ENCODE measurements around the gene PRKG1. TPM values are rescaled to one million over a fixed set of nuclear protein-coding genes. Genes with fewer than 3 reads are reported as not detected.

PRKG1 gene
- total and polyA plus RNA-seq, 4 donors, result 0.46 to 5.1 (median 1.5) TPM

DNA sequence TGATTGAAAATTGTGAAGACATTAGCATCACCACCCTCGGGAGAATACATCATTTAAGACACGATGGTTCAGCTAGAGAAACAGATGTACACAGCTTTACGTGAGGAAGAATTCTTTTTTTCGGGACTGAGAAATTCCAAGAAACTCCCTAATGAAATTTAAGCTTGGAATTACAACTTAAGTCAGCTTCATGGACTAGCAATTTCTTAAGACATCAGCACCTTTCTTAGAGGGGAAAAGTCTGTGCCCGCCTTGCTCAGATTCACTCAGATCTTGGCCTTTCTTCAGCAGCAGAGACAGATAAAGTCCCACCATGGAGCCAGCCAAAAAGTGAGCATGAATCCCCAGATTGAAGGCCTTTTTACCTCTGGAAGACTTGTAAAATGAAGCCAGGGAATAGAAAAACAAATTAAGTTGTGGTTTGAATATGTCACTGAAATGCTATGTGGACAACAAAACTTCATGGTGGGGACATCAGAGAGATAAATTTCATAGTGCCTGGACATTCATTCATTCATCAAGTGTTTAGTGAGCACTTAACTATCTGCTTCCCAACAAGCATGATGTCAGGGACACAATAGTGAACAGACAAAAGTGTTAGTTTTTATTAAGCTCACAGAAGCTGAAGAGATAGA lies 32.1 kb downstream of the PRKG1 start:
- Histone ChIP-seq H3K27ac (ENCODE audit: low read depth in 1 of 2, low read length in 2 of 2) (no peak overlapping the region), H3K4me1 (ENCODE audit: control insufficient read depth in 4 of 4, insufficient read depth in 4 of 4, low read length in 3 of 4) (no peaks in the 10 kb centered on the region), H3K4me3 (ENCODE audit: low read depth in 1 of 3, low read length in 3 of 3) (no peak overlapping the region), H3K27me3 (ENCODE audit: control insufficient read depth in 4 of 4, insufficient read depth in 4 of 4, low read length in 3 of 4) (peaks cover 0 to 3% (median 0%) of the 10 kb centered on the region in 4 donors), H3K9ac (ENCODE audit: low read depth in 1 of 2, low read length in 2 of 2) (no peak overlapping the region), H3K36me3 (ENCODE audit: control insufficient read depth in 4 of 4, insufficient read depth in 3 of 4, low read depth in 1 of 4, low read length in 3 of 4) (no peaks in the 10 kb centered on the region), H3K9me3 (ENCODE audit: control insufficient read depth in 4 of 4, low read length in 3 of 4) (no peaks in the 10 kb centered on the region)
- no peak for TF ChIP-seq FOXA1 (IDR thresholded peaks at IDR 0.05)
- no peak for TF ChIP-seq FOXA2 (IDR thresholded peaks at IDR 0.05)
- TF ChIP-seq HNF4G (IDR thresholded peaks at IDR 0.05), result no peak
- no peak for TF ChIP-seq RAD21 (IDR thresholded peaks at IDR 0.05)
- TF ChIP-seq TAF1 (conservative IDR thresholded peaks at IDR 0.05), result no peak
- TF ChIP-seq, protein P1, sequence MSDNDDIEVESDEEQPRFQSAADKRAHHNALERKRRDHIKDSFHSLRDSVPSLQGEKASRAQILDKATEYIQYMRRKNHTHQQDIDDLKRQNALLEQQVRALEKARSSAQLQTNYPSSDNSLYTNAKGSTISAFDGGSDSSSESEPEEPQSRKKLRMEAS (IDR thresholded peaks at IDR 0.05), result no peak
- TF ChIP-seq, protein P2, sequence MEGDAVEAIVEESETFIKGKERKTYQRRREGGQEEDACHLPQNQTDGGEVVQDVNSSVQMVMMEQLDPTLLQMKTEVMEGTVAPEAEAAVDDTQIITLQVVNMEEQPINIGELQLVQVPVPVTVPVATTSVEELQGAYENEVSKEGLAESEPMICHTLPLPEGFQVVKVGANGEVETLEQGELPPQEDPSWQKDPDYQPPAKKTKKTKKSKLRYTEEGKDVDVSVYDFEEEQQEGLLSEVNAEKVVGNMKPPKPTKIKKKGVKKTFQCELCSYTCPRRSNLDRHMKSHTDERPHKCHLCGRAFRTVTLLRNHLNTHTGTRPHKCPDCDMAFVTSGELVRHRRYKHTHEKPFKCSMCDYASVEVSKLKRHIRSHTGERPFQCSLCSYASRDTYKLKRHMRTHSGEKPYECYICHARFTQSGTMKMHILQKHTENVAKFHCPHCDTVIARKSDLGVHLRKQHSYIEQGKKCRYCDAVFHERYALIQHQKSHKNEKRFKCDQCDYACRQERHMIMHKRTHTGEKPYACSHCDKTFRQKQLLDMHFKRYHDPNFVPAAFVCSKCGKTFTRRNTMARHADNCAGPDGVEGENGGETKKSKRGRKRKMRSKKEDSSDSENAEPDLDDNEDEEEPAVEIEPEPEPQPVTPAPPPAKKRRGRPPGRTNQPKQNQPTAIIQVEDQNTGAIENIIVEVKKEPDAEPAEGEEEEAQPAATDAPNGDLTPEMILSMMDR (IDR thresholded peaks at IDR 0.05; ENCODE audit: low read depth, low read length, missing input control), result no peak
- no peak for TF ChIP-seq HNF4A (conservative IDR thresholded peaks at IDR 0.05)
- no peak for TF ChIP-seq JUND (IDR thresholded peaks at IDR 0.05)
- TF ChIP-seq YY1 (IDR thresholded peaks at IDR 0.05), result no peak
- TF ChIP-seq NR2F2 (IDR thresholded peaks at IDR 0.05), result no peak
- TF ChIP-seq, protein P3, sequence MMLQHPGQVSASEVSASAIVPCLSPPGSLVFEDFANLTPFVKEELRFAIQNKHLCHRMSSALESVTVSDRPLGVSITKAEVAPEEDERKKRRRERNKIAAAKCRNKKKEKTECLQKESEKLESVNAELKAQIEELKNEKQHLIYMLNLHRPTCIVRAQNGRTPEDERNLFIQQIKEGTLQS (IDR thresholded peaks at IDR 0.05), result no peak
- TF ChIP-seq SP1 (IDR thresholded peaks at IDR 0.05), result no peak
- TF ChIP-seq, protein P4, sequence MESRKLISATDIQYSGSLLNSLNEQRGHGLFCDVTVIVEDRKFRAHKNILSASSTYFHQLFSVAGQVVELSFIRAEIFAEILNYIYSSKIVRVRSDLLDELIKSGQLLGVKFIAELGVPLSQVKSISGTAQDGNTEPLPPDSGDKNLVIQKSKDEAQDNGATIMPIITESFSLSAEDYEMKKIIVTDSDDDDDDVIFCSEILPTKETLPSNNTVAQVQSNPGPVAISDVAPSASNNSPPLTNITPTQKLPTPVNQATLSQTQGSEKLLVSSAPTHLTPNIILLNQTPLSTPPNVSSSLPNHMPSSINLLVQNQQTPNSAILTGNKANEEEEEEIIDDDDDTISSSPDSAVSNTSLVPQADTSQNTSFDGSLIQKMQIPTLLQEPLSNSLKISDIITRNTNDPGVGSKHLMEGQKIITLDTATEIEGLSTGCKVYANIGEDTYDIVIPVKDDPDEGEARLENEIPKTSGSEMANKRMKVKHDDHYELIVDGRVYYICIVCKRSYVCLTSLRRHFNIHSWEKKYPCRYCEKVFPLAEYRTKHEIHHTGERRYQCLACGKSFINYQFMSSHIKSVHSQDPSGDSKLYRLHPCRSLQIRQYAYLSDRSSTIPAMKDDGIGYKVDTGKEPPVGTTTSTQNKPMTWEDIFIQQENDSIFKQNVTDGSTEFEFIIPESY (IDR thresholded peaks at IDR 0.05), result no peak
- TF ChIP-seq, protein P5, sequence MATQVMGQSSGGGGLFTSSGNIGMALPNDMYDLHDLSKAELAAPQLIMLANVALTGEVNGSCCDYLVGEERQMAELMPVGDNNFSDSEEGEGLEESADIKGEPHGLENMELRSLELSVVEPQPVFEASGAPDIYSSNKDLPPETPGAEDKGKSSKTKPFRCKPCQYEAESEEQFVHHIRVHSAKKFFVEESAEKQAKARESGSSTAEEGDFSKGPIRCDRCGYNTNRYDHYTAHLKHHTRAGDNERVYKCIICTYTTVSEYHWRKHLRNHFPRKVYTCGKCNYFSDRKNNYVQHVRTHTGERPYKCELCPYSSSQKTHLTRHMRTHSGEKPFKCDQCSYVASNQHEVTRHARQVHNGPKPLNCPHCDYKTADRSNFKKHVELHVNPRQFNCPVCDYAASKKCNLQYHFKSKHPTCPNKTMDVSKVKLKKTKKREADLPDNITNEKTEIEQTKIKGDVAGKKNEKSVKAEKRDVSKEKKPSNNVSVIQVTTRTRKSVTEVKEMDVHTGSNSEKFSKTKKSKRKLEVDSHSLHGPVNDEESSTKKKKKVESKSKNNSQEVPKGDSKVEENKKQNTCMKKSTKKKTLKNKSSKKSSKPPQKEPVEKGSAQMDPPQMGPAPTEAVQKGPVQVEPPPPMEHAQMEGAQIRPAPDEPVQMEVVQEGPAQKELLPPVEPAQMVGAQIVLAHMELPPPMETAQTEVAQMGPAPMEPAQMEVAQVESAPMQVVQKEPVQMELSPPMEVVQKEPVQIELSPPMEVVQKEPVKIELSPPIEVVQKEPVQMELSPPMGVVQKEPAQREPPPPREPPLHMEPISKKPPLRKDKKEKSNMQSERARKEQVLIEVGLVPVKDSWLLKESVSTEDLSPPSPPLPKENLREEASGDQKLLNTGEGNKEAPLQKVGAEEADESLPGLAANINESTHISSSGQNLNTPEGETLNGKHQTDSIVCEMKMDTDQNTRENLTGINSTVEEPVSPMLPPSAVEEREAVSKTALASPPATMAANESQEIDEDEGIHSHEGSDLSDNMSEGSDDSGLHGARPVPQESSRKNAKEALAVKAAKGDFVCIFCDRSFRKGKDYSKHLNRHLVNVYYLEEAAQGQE (IDR thresholded peaks at IDR 0.05), result no peak
- TF ChIP-seq RXRA (IDR thresholded peaks at IDR 0.05), result no peak
- DNase-seq (ENCODE audit: low spot score), result no peak
- WGBS, result 68% methylated on average over 5 of the region's 5 CpGs

DNA sequence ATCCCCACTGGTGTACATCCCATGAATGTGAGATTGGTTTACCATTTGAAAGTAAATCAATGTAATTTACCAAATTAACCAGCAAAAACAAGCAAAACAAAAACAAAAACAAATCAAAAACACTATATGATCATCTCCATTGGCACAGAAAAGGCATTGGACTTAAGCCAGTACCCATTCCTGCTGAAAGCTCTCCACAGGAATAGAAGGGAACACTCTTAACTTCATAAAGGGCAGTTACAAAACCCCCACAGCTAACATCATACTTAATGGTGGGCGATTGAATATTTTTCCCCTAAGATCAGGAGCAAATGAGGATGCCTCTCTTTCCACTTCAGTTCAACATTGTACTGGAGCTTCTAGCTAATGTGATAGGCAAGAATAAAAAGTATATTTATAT lies 34.1 kb downstream of the PRKG1 start:
- no peak overlapping the region for H3K4me3 ChIP-seq (ENCODE audit: low read depth in 1 of 3, low read length in 3 of 3)
- no peaks in the 10 kb centered on the region for H3K4me1 ChIP-seq (ENCODE audit: control insufficient read depth in 4 of 4, insufficient read depth in 4 of 4, low read length in 3 of 4)
- H3K36me3 ChIP-seq (ENCODE audit: control insufficient read depth in 4 of 4, insufficient read depth in 3 of 4, low read depth in 1 of 4, low read length in 3 of 4), result no peaks in the 10 kb centered on the region
- no peak for DNase-seq (ENCODE audit: low spot score)
- H3K9me3 ChIP-seq (ENCODE audit: control insufficient read depth in 4 of 4, low read length in 3 of 4), result no peaks in the 10 kb centered on the region
- H3K27me3 ChIP-seq (ENCODE audit: control insufficient read depth in 4 of 4, insufficient read depth in 4 of 4, low read length in 3 of 4), result peaks cover 0 to 3% (median 0%) of the 10 kb centered on the region in 4 donors
- H3K9ac ChIP-seq (ENCODE audit: low read depth in 1 of 2, low read length in 2 of 2), result no peak overlapping the region
- TF ChIP-seq JUND (IDR thresholded peaks at IDR 0.05), result no peak
- TF ChIP-seq EGR1 (IDR thresholded peaks at IDR 0.05; ENCODE audit: low read depth in 2 of 2), result no peak
- TF ChIP-seq YY1 (IDR thresholded peaks at IDR 0.05), result no peak
- TF ChIP-seq RXRA (IDR thresholded peaks at IDR 0.05), result no peak
- no peak for TF ChIP-seq RAD21 (IDR thresholded peaks at IDR 0.05)
- TF ChIP-seq, protein P1 (IDR thresholded peaks at IDR 0.05), result no peak
- TF ChIP-seq NR2F2 (IDR thresholded peaks at IDR 0.05), result no peak
- TF ChIP-seq FOXA2 (IDR thresholded peaks at IDR 0.05), result no peak
- no peak for TF ChIP-seq FOXA1 (IDR thresholded peaks at IDR 0.05)
- TF ChIP-seq, protein P5 (IDR thresholded peaks at IDR 0.05), result no peak
- WGBS, result 53% methylated on average over 1 of the region's 1 CpG
- no peak overlapping the region for H3K27ac ChIP-seq (ENCODE audit: low read depth in 1 of 2, low read length in 2 of 2)
